MCF 10A (cell line): ENCODE results near the gene SRGAP3. TPM values are rescaled to one million over a fixed set of nuclear protein-coding genes. Genes with fewer than 3 reads are reported as not detected.

Experiments used
- BruUV-seq: library from RNA; stranded (reverse); fragments of 400-500 nt; replicated peaks from 2 replicates; lab custom pipeline; 2021; lab: Mats Ljungman, UMichigan
- CTCF ChIA-PET: fragments of 300-600 bp; sonication (Branson Sonifier 250); formaldehyde crosslinking; extraction: SDS; loops from one replicate; lab custom pipeline; 2021; ENCODE audit warnings: antibody characterized with exemption, inconsistent platforms; lab: Yijun Ruan, JAX
- POLR2A ChIA-PET: fragments of 300-600, 350-650 bp; sonication (Branson Sonifier 250); formaldehyde crosslinking; extraction: SDS; loops from one replicate; lab custom pipeline; 2020; ENCODE audit warnings: antibody characterized with exemption, inconsistent platforms; lab: Yijun Ruan, JAX
- DNase-seq: peaks from one replicate; pipeline ENCODE4 v3.0.0-alpha.2; 2018; ENCODE audit not compliant: unreplicated experiment
- H3K27ac Mint-ChIP-seq: one replicate; pipeline ENCODE4 v1.8.0; 2022; ENCODE audit warnings: mild to moderate bottlenecking, low read depth, mixed read lengths; ENCODE audit not compliant: unreplicated experiment
- H3K27me3 Mint-ChIP-seq: one replicate; pipeline ENCODE4 v1.8.0; 2022; ENCODE audit warnings: mixed read lengths; ENCODE audit not compliant: insufficient read depth, unreplicated experiment
- H3K36me3 Mint-ChIP-seq: one replicate; pipeline ENCODE4 v1.8.0; 2022; ENCODE audit warnings: mild to moderate bottlenecking, moderate library complexity, mixed read lengths; ENCODE audit not compliant: insufficient read depth, unreplicated experiment
- H3K4me1 Mint-ChIP-seq: one replicate; pipeline ENCODE4 v1.8.0; 2022; ENCODE audit warnings: mixed read lengths; ENCODE audit not compliant: insufficient read depth, unreplicated experiment
- H3K4me3 Mint-ChIP-seq: one replicate; pipeline ENCODE4 v1.8.0; 2022; ENCODE audit warnings: mild to moderate bottlenecking, moderate library complexity, mixed read lengths; ENCODE audit not compliant: unreplicated experiment
- H3K9me3 Mint-ChIP-seq: one replicate; pipeline ENCODE4 v1.8.0; 2022; ENCODE audit warnings: mixed read lengths; ENCODE audit not compliant: unreplicated experiment
- CTCF ChIP-seq: fragments of 200-600 bp; IDR thresholded peaks from one replicate; pipeline ENCODE4 v1.8.0; 2022; ENCODE audit warnings: antibody characterized with exemption, mild to moderate bottlenecking; ENCODE audit not compliant: unreplicated experiment
- intact Hi-C: fragments of 100-400 bp; cut with micrococcal nuclease; formaldehyde crosslinking; loops from 2 replicates; pipeline ENCODE4 v1.14.1; 2022
- total RNA-seq: library from RNA; stranded (reverse); gene quantifications from 2 replicates; pipeline ENCODE4 v1.2.3, GENCODE V29; 2022

Gene SRGAP3
- total RNA-seq, 1 experiment from 2014 or later: 19.8 TPM

GRCh38 chr3:9247941-9248521, 1.4 kb downstream of the SRGAP3 start:
- CTCF ChIA-PET: interaction anchor here (0.9 to 7.5 kb wide), 2 partner anchors 54 to 262 kb away, joined by 4 to 56 read pairs; no protein-coding TSS in a partner anchor

GRCh38 chr3:9247361-9247940, 2.0 kb downstream of the SRGAP3 start:
- Mint-ChIP-seq H3K4me3 (peak overlapping the region; percentile 88), H3K27ac (peak overlapping the region; percentile 47), H3K4me1 (peaks cover 57% of the 10 kb centered on the region), H3K36me3 (peaks cover 13% of the 10 kb centered on the region), H3K27me3 (no peaks in the 10 kb centered on the region), H3K9me3 (peaks cover 7% of the 10 kb centered on the region)
- POLR2A ChIA-PET: interaction anchor here (0.6 to 3.1 kb wide), 17 partner anchors 8 to 535 kb away, joined by 3 to 19 read pairs (median 3); partner anchors contain the start of gene SETD5
- no TSS peak for BruUV-seq
- peak; percentile 42 for DNase-seq
- intact Hi-C loops: loop anchor here (5.0 kb wide), 4 partner anchors 70 to 260 kb away; no protein-coding TSS in a partner anchor
- CTCF ChIA-PET: interaction anchor here (0.9 to 7.5 kb wide), 2 partner anchors 55 to 261 kb away, joined by 4 to 56 read pairs; no protein-coding TSS in a partner anchor
- TF ChIP-seq CTCF: no peak

More at GRCh38 chr3:9247941-9248521, 1.4 kb downstream of the SRGAP3 start:
- DNase-seq: peak; percentile 36
- no peaks in the 10 kb centered on the region for H3K27me3 Mint-ChIP-seq
- H3K4me1 Mint-ChIP-seq: peaks cover 54% of the 10 kb centered on the region
- TF ChIP-seq CTCF: no peak
- POLR2A ChIA-PET: interaction anchor here (0.6 to 3.1 kb wide), 15 partner anchors 9 to 534 kb away, joined by 3 to 19 read pairs (median 3); partner anchors contain the start of gene SETD5
- peaks cover 9% of the 10 kb centered on the region for H3K36me3 Mint-ChIP-seq
- H3K9me3 Mint-ChIP-seq: peaks cover 7% of the 10 kb centered on the region
- no TSS peak for BruUV-seq
- intact Hi-C loops: loop anchor here (2.0 to 5.0 kb wide), 5 partner anchors 55 to 261 kb away; no protein-coding TSS in a partner anchor
- peak overlapping the region; percentile 88 for H3K4me3 Mint-ChIP-seq
- H3K27ac Mint-ChIP-seq: peak overlapping the region; percentile 47

GRCh38 chr3:9246189-9246588, 3.3 kb downstream of the SRGAP3 start:
- Mint-ChIP-seq H3K27ac (peak overlapping the region; percentile 47), H3K4me1 (peaks cover 57% of the 10 kb centered on the region), H3K27me3 (no peaks in the 10 kb centered on the region), H3K4me3 (peak overlapping the region; percentile 88), H3K36me3 (peaks cover 22% of the 10 kb centered on the region), H3K9me3 (peaks cover 7% of the 10 kb centered on the region)
- no peak for TF ChIP-seq CTCF
- CTCF ChIA-PET: no interaction called here
- no TSS peak for BruUV-seq
- intact Hi-C loops: loop anchor here (5.0 kb wide), 4 partner anchors 69 to 259 kb away; no protein-coding TSS in a partner anchor
- DNase-seq: no peak
- POLR2A ChIA-PET: no interaction called here
